ENCODE data around the gene CCM2.

The CCM2 gene

DNA sequence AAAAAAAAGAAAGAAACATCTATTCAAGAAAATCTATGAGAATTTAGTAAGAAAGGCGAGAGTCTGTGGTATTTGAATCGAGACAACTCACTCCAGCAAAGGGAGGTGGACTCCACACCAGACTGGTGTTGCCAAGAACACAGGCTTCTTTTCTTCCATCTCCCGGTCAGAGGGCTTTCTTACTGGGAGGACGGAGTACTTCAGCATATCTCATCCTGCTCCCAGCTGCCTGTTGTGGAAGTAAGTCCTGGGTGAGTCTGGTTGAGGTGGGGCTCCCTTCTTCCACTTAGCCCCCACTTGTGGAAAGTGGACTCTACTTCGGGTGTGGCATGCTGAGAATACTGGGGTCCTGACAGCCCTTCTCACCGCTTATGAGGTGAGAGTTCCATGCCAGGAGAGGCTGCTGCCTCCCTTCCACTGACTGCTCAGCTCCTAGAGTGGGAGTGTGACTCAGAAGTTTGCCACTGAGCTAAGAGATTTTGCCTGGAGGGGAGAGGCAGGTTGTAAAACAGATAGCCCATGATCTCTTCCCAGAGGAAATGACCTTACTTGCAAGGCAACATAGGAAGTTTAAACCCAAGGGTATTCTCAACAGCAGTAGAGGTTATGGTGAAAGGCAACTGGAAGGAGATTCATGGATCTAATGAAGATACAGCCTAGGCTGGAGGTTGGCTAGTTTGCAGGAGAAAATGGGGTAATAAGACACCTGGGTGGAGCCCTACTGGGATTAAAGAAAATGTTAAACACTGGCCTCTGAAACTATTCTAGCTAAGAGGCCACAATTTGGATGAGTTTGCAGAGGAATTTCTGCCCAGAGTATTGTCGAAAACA is 92.3 kb downstream of the CCM2 start:
- Histone ChIP-seq H3K9me3 (ENCODE audit: control insufficient read depth, low read length) (no peaks in the 10 kb centered on the region), H3K36me3 (ENCODE audit: control insufficient read depth, insufficient read depth, low read length, severe bottlenecking) (no peaks in the 10 kb centered on the region), H3K9ac (ENCODE audit: low read length) (no peak overlapping the region), H3K4me1 (ENCODE audit: control insufficient read depth, insufficient read depth, low read length) (peaks cover 6% of the 10 kb centered on the region), H3K27me3 (replicated peaks; ENCODE audit: control insufficient read depth, insufficient read depth, low read length) (peaks cover 5% of the 10 kb centered on the region), H3K4me3 (ENCODE audit: low read length) (no peak overlapping the region)
- DNase-seq (ENCODE audit: low read depth): peak; percentile 38

- Histone ChIP-seq H3K27me3 (replicated peaks; ENCODE audit: control insufficient read depth, insufficient read depth, low read length) (peaks cover 5% of the 10 kb centered on the region), H3K4me3 (ENCODE audit: low read length) (no peak overlapping the region), H3K9me3 (ENCODE audit: control insufficient read depth, low read length) (no peaks in the 10 kb centered on the region), H3K4me1 (ENCODE audit: control insufficient read depth, insufficient read depth, low read length) (peaks cover 6% of the 10 kb centered on the region), H3K9ac (ENCODE audit: low read length) (no peak overlapping the region), H3K36me3 (ENCODE audit: control insufficient read depth, insufficient read depth, low read length, severe bottlenecking) (no peaks in the 10 kb centered on the region)
- DNase-seq (ENCODE audit: low read depth): no peak
Observed at GRCh38 chr7:45092931-45093235, 92.9 kb downstream of the CCM2 start.

GRCh38 chr7:45098983-45099839 is 99.2 kb downstream of the CCM2 start:
- Histone ChIP-seq H3K4me1 (ENCODE audit: control insufficient read depth, insufficient read depth, low read length) (no peaks in the 10 kb centered on the region), H3K36me3 (ENCODE audit: control insufficient read depth, insufficient read depth, low read length, severe bottlenecking) (peaks cover 58% of the 10 kb centered on the region), H3K27me3 (replicated peaks; ENCODE audit: control insufficient read depth, insufficient read depth, low read length) (no peaks in the 10 kb centered on the region), H3K9ac (ENCODE audit: low read length) (no peak overlapping the region), H3K4me3 (ENCODE audit: low read length) (no peak overlapping the region), H3K9me3 (ENCODE audit: control insufficient read depth, low read length) (no peaks in the 10 kb centered on the region)
- DNase-seq (ENCODE audit: low read depth): no peak

GRCh38 chr7:45099891-45100760 is 100.1 kb downstream of the CCM2 start:
- DNase-seq (ENCODE audit: low read depth): no peak
- Histone ChIP-seq H3K27me3 (replicated peaks; ENCODE audit: control insufficient read depth, insufficient read depth, low read length) (no peaks in the 10 kb centered on the region), H3K36me3 (ENCODE audit: control insufficient read depth, insufficient read depth, low read length, severe bottlenecking) (peaks cover 67% of the 10 kb centered on the region), H3K4me1 (ENCODE audit: control insufficient read depth, insufficient read depth, low read length) (no peaks in the 10 kb centered on the region), H3K9ac (ENCODE audit: low read length) (no peak overlapping the region), H3K4me3 (ENCODE audit: low read length) (no peak overlapping the region), H3K9me3 (ENCODE audit: control insufficient read depth, low read length) (no peaks in the 10 kb centered on the region)

DNA sequence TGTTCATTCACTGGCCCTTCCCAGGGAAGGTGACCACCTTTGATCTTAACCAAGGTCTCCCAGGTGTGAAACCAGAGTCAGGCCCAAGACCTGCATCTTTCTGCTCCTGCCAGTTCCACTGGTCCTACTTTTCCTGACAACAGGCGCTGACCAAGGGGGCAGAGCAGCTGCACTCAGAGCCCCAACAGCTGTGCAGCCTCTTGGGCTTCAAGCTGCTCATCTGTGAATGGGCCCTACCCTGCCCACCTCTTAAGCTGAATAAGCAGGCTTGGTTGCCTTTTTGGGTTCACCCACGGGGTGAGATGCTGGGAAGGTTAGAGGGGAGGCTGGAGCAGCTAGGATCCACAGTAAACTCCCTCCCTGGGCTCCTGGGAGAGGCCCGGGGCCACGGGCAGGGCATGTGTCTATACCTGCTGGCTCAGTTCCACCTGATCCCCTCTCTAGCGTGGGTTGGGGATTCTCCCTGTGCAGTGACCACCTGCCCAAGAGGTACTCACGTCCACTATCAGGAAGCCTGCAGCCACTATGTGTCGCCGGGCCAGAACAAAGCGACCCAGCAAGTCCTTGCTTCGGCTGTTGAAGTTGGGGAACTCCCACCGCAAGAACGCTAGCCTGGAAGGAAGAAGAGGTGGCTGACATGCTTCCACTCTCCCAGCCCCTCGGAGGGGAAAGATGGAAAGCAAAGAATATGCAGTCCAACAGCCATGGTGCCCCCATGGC is 100.9 kb downstream of the CCM2 start:
- H3K4me1 ChIP-seq (ENCODE audit: control insufficient read depth, insufficient read depth, low read length): no peaks in the 10 kb centered on the region
- no peaks in the 10 kb centered on the region for H3K9me3 ChIP-seq (ENCODE audit: control insufficient read depth, low read length)
- no peak for DNase-seq (ENCODE audit: low read depth)
- peaks cover 75% of the 10 kb centered on the region for H3K36me3 ChIP-seq (ENCODE audit: control insufficient read depth, insufficient read depth, low read length, severe bottlenecking)
- H3K27me3 ChIP-seq (replicated peaks; ENCODE audit: control insufficient read depth, insufficient read depth, low read length): no peaks in the 10 kb centered on the region
- no peak overlapping the region for H3K9ac ChIP-seq (ENCODE audit: low read length)
- no peak overlapping the region for H3K4me3 ChIP-seq (ENCODE audit: low read length)

DNA sequence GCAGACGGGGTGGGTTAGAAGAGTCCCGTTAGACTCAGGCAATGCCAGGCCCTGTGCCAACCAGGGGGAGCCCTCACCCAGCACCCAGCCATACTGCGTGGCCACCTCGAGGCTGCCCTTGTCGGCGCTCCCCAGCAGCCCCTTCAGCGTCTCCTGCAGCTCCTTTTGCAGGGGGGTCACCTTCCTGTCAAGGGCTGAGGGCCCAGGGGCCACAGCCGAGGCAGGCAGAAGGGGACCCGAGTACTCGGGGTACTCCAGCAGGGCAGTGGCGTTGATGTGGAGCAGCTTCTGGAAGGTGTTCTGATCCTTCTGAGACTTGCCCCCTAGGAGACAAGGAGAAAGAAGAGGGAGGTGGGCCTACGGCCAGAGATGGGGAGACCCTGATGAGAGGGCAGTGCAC is 101.7 kb downstream of the CCM2 start:
- Histone ChIP-seq H3K9ac (ENCODE audit: low read length) (no peak overlapping the region), H3K4me3 (ENCODE audit: low read length) (no peak overlapping the region), H3K4me1 (ENCODE audit: control insufficient read depth, insufficient read depth, low read length) (peaks cover under 1% of the 10 kb centered on the region), H3K9me3 (ENCODE audit: control insufficient read depth, low read length) (no peaks in the 10 kb centered on the region), H3K27me3 (replicated peaks; ENCODE audit: control insufficient read depth, insufficient read depth, low read length) (no peaks in the 10 kb centered on the region), H3K36me3 (ENCODE audit: control insufficient read depth, insufficient read depth, low read length, severe bottlenecking) (peaks cover 84% of the 10 kb centered on the region)
- DNase-seq (ENCODE audit: low read depth): no peak

DNA sequence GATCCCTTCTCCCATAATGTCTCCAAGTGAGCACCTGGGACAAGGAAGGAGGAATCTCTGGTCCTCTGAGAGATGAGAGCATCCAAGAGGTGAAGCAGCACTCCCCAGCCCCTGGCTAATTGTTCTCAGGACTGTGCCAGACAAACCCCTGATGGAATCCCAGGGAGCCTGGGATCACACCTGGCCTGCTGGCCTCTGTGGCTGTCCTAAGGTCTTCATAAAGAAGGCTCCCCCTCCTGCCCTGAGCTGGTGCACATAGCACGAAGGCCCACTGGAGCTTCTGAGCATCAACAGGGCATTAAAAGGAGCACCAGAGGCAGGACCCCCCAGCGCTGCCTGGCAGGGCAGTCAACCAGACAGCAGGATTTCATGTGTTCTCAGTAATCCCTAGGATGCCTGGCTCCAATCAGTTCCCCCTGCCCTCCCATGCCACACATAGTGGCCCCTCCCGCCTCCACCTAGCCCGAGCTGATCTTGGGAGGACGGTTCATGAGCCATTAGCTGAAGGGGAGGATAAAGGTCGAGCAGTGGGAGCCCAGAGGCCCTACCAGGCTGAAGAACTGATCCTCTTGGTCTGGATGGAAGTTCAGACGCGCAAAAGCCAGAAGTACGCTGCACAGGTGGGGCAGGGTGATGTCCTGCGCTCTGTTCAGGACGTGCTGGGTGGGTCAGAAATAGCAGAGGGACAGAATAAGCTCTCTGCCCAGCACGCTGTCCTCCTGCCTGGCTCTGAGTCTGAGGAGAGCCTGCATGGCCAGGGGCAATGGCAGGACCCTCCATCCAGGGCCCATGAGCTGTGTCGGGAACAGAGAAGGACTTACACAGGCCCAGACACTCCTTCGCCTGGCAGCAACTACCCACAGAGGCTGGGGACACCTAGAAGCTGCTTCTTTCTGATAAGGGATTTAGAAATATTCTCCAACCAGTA is 103.0 kb downstream of the CCM2 start:
- no peaks in the 10 kb centered on the region for H3K27me3 ChIP-seq (replicated peaks; ENCODE audit: control insufficient read depth, insufficient read depth, low read length)
- H3K9ac ChIP-seq (ENCODE audit: low read length): no peak overlapping the region
- no peak for DNase-seq (ENCODE audit: low read depth)
- peaks cover 96% of the 10 kb centered on the region for H3K36me3 ChIP-seq (ENCODE audit: control insufficient read depth, insufficient read depth, low read length, severe bottlenecking)
- H3K4me1 ChIP-seq (ENCODE audit: control insufficient read depth, insufficient read depth, low read length): peaks cover 14% of the 10 kb centered on the region
- no peak overlapping the region for H3K4me3 ChIP-seq (ENCODE audit: low read length)
- H3K9me3 ChIP-seq (ENCODE audit: control insufficient read depth, low read length): no peaks in the 10 kb centered on the region

DNA sequence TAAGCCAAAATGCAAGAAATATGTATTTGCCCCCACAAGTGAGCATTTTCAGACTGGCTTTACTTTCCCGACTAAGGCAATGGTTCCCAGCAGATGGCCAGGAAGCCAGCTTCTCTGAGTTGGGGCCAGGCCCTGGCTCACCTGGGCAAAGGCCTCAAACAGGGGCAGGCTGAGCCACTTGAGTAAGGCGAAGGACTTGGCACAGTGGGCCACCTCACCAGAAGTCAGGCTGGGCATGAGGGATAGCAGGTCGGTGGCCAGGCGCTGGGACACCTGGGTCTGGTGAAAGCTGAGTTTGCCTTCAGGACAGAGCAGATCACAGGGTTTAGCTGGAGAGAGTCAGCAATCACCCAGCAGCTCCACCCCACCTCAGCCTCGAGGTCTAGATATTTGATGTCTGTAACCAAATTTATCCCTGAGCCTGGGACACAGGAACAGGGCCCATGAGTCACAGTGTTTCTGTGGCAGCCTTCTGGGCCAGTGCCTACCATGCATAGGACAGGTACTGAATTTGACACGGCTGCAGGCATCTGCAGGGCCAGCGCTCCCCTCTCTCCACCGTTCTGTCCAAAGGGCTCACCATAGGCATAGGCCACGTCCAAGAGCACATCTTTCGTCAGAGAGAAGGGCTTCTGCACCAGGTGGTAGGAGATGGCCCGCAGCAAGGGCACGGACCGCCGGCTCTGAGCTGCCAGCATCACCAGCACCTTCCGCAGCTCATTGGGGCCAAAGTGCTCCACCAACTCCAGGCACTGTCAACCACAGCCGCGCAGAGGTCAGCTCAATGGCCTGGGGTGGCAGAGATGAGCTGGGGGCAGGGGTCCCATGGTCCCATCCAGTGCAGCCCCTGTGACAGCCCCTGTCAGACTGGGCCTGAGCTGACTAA is 104.2 kb downstream of the CCM2 start:
- Histone ChIP-seq H3K4me3 (ENCODE audit: low read length) (no peak overlapping the region), H3K9me3 (ENCODE audit: control insufficient read depth, low read length) (no peaks in the 10 kb centered on the region), H3K4me1 (ENCODE audit: control insufficient read depth, insufficient read depth, low read length) (peaks cover 25% of the 10 kb centered on the region), H3K27me3 (replicated peaks; ENCODE audit: control insufficient read depth, insufficient read depth, low read length) (no peaks in the 10 kb centered on the region), H3K36me3 (ENCODE audit: control insufficient read depth, insufficient read depth, low read length, severe bottlenecking) (peaks cover 99% of the 10 kb centered on the region), H3K9ac (ENCODE audit: low read length) (no peak overlapping the region)
- DNase-seq (ENCODE audit: low read depth): no peak

DNA sequence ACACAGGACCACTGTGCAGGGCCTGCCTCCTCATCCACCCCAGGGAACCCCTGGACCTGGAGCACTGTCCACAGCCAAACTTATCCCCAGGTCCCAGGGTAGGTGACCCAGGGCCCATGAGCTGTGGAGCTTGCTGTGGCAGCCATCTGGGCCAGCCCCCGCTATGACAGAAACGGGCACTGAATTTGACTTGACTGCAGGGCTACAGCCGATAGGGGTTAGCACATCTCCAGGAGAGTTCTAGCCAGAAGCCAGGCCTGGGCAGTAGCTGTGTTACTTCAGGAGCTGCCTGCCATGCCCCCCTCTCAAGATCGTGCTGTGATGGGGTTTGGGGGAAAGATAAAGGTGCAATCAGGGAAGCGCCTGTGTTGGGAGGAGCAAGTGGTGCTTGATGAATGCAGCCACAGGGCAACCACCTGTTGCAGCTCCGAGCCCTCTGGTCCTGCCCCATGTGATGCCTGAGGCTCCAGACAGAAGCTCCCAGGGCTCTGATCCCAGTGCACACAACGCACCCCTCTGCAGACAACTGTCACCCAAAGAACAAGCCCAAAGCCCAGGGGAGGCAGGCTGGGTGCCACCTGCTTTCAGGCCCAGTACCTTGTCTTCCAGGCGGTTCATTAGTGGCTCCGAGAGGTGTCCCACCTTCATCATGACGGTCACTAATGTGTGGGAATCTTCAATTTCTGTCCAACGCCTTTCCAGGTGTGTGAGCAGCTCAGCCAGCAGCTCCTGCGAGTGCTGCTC is 105.0 kb downstream of the CCM2 start:
- Histone ChIP-seq H3K4me3 (ENCODE audit: low read length) (no peak overlapping the region), H3K27me3 (replicated peaks; ENCODE audit: control insufficient read depth, insufficient read depth, low read length) (no peaks in the 10 kb centered on the region), H3K9ac (ENCODE audit: low read length) (no peak overlapping the region), H3K36me3 (ENCODE audit: control insufficient read depth, insufficient read depth, low read length, severe bottlenecking) (peaks cover 92% of the 10 kb centered on the region), H3K4me1 (ENCODE audit: control insufficient read depth, insufficient read depth, low read length) (peaks cover 28% of the 10 kb centered on the region), H3K9me3 (ENCODE audit: control insufficient read depth, low read length) (no peaks in the 10 kb centered on the region)
- no peak for DNase-seq (ENCODE audit: low read depth)

Measured in adipocyte (in vitro differentiated cells).